ENCODE data around the gene RAB44. TPM values are rescaled to one million over a fixed set of nuclear protein-coding genes. Genes with fewer than 3 reads are reported as not detected.

RAB44 gene
- total RNA-seq, 1 experiment from 2014 or later: 0.11 TPM

GRCh38 chr6:36737043-36737785 is 39.6 kb downstream of the RAB44 start:
- CTCF ChIA-PET: interaction anchor here (0.8 kb wide), 1 partner anchor 22 kb away, joined by 3 read pairs; no protein-coding TSS in a partner anchor

GRCh38 chr6:36738108-36738507 is 40.5 kb downstream of the RAB44 start:
- ChIA-PET POLR2A (no interaction called here), CTCF (no interaction called here)
- Mint-ChIP-seq H3K4me1 (peaks cover 6% of the 10 kb centered on the region), H3K9me3 (no peaks in the 10 kb centered on the region), H3K36me3 (no peaks in the 10 kb centered on the region), H3K27me3 (ENCODE audit: low read depth) (no peaks in the 10 kb centered on the region), H3K4me3 (no peak overlapping the region), H3K27ac (no peak overlapping the region)
- DNase-seq (ENCODE audit: low spot score) (no peak), ATAC-seq (no peak)
- no peak for TF ChIP-seq NFYB (CRISPR knock-in tag; conservative IDR thresholded peaks at IDR 0.05; ENCODE audit: low read depth)
- TF ChIP-seq RORB (CRISPR knock-in tag; IDR thresholded peaks at IDR 0.05): no peak
- TF ChIP-seq RELA (CRISPR knock-in tag; IDR thresholded peaks at IDR 0.05; ENCODE audit: borderline replicate concordance): no peak
- TF ChIP-seq SP1 (CRISPR knock-in tag; conservative IDR thresholded peaks at IDR 0.05): no peak
- TF ChIP-seq ZNF416 (CRISPR knock-in tag; IDR thresholded peaks at IDR 0.05): no peak
- no peak for TF ChIP-seq FOXP1 (CRISPR knock-in tag; IDR thresholded peaks at IDR 0.05; ENCODE audit: borderline replicate concordance)

More at GRCh38 chr6:36737043-36737785, 39.6 kb downstream of the RAB44 start:
- H3K27ac Mint-ChIP-seq: no peak overlapping the region
- ATAC-seq (no peak), DNase-seq (ENCODE audit: low spot score) (no peak)
- POLR2A ChIA-PET: no interaction called here
- TF ChIP-seq IRF2 (CRISPR knock-in tag; IDR thresholded peaks at IDR 0.05; ENCODE audit: borderline replicate concordance, low read depth): no peak
- no peak for TF ChIP-seq GTF2I (CRISPR knock-in tag; conservative IDR thresholded peaks at IDR 0.05)
- no peak for TF ChIP-seq FOXP4 (CRISPR knock-in tag; IDR thresholded peaks at IDR 0.05)
- no peak for TF ChIP-seq EMX1 (CRISPR knock-in tag; IDR thresholded peaks at IDR 0.05)
- no peak for TF ChIP-seq KAT7 (CRISPR knock-in tag; IDR thresholded peaks at IDR 0.05; ENCODE audit: borderline replicate concordance)
- no peak for TF ChIP-seq ERG (CRISPR knock-in tag; IDR thresholded peaks at IDR 0.05)
- TF ChIP-seq CBFB (CRISPR knock-in tag; IDR thresholded peaks at IDR 0.05; ENCODE audit: low read depth): no peak
- TF ChIP-seq TEAD4 (CRISPR knock-in tag; IDR thresholded peaks at IDR 0.05): no peak
- TF ChIP-seq ZNF512 (CRISPR knock-in tag; IDR thresholded peaks at IDR 0.05; ENCODE audit: borderline replicate concordance): no peak
- TF ChIP-seq ZNF138 (CRISPR knock-in tag; conservative IDR thresholded peaks at IDR 0.05): no peak
- TF ChIP-seq CTCF (IDR thresholded peaks at IDR 0.05): no peak
- H3K36me3 Mint-ChIP-seq: no peaks in the 10 kb centered on the region
- peaks cover 6% of the 10 kb centered on the region for H3K4me1 Mint-ChIP-seq
- H3K4me3 Mint-ChIP-seq: no peak overlapping the region
- H3K9me3 Mint-ChIP-seq: no peaks in the 10 kb centered on the region
- no peaks in the 10 kb centered on the region for H3K27me3 Mint-ChIP-seq (ENCODE audit: low read depth)

Data from WTC11 (cell line).